NOMO-1 treated with DMSO at 0.1 percent for 48 hours (cell line): Measurements from ENCODE around the gene ASF1B.

Source experiments
- DNase-seq: peaks from one replicate; lab custom pipeline; 2025; ENCODE audit not compliant: unreplicated experiment; lab: John Stamatoyannopoulos, UW

The ASF1B gene

DNA sequence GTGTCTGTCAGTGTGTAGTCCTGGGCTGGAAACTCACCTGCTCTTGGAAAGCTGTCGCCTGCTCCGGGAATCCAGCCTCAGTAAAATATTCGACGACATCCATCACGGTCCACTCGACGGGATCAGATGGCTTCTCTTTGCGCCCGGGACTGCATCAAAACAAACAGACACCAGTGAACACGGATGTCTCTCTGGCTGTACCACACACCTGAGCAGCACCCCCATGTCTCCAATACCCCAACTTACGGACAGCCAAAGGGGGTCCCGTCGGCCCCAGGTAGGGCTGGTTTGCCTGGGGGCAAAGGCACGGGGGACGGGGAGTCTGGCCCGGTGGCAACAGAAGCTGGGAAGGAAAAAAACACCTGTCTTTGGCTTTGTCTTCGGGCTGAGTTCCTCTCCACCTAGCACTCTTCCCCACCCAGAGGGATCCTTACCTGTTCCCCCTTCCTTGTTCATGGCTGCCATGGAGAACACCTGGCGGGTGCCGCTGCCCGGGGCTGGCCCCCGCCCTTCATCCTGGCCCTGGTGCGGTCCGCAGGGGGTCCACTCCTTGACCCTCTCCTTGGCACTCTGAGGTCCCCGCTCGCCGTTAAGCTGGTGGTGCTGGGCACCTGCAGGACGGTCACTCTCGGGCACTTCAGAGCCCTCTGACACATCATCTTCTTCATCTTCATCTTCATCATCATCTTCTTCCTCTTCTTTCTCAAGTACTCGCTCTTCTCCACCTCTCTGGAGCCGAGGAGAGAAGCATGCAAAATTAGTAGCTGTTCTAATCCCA lies 47.6 kb downstream of the ASF1B start:
- DNase-seq = no peak

GRCh38 chr19:14086098-14086497 lies 50.3 kb downstream of the ASF1B start:
- no peak for DNase-seq

DNA sequence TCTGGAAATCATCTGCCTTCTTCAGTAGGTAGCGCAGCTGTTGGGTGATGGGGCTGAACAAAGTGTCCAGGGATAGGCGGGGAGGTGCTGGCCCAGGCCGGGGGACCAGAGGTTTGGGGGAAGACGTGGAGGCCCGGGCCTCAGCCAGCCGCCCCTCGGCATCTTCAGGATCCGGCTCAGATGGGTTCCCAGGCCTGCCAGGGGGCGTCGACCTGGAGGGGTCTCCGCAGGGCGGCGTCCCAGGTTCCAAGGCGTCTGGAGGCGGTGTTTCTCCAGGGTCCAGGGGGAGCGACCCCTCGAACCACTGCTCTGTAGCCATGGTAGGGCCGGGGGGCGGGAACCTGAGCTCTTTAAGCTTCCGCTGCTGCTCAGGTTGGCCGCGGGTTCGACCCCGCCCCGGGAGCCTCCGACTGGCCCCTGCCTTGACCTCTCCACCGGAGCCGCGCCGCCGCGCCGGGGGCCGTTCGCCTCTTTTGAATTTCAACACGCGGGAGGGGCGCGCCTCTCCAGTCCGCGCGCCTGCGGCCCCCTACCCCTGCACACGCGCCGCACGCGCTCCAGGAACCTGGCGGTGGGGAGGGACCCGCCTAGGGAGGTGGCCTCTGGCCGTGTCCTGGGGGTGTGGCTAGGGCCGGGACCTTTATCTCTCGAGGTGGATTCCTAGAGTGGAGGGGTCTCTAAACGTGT lies 50.9 kb downstream of the ASF1B start, which contains the start of gene C19orf67:
Gene C19orf67, minus strand, starts transcription at position 475 of the 687 bp plus-strand sequence. Its CDS starts 156 bp downstream, at position 319.
- no peak for DNase-seq

- DNase-seq = no peak
These were observed 53.8 kb downstream of the ASF1B start for GRCh38 chr19:14082675-14082960.

DNA sequence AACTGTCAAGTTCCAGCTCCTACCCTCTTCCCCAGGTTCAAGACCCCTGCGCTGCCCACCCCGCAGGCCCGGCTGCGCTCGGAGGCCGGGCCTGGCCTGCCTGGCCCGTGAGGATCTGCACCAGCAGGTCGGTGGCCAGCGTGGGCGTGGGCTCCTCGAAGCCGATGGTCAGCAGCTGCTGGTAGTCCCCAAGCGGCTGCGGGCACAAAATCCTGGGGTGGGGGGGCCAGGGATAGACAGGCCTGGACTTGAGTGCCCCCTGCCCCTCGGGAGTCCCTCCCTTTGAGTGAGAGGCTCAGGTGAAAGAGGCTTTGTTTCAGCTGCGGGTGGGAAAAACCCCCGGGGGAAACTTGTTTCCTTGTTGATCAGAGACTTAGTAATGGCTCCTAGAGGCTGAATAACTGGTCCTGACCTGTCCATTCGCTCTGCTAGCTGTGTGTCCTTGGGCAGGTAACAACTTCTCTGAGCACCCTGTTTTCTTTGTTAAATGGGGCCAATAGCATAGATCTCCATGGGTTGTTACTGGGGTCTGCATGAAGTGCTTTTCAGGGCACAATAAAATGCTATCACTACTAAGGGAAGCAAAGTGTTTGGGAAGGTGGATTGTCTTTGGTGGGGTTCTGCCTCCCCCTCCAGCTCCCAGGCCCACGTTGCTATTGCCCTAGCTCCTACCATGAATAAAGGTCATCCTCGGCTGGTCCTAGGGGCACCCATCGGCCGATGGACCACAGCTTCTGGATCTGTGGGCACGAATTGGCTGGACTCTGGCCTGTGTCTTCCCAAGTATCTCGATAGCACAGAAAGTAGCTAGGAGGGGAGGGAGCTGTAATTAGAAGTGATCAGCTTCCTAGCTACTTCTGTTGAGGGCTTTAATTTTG lies 54.4 kb downstream of the ASF1B start:
- no peak for DNase-seq

DNA sequence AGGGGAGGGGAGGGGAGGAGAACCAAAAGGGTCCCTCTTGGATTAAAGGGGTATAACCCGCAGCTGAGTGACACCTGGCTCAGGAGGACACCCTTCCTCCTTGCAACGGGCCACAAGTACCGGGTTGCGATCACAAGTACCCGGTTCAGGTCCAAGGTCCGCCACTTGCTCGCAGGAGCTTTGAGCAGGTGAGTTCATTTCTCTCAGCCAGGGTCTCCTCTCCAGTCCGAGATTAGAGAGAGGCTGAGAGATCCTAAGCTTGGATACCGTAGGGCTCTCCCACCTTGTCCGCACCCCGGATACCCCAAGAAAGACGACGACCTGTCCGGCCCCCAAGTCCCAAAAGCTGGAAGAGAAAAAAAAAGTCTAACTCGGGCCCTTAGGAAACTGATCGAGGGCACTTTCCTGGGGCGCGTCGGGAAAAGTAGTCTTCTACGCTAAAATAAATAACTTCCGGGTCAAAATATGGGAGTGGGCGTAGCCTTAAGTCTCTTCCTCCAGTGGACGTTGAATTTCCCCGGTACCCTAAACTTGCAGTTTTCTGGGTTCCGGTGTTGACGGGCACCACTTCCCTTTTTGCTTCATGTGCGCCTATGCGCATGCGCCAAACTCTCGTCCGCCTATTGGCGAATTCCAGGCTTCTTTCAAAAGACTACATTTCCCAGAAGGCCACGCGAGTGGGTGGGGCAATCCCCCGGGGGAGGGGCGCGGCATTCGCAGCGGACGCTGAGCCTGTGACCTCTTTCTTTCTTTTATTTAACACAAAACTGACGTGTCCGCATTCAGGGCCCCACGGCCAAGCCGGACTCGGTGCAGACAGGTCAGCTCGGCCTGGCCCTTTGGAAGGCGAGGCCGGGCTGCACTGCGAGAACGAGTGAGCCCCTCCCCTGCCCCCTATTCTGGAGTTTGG lies 55.2 kb downstream of the ASF1B start:
- DNase-seq = peak; percentile 99

DNA sequence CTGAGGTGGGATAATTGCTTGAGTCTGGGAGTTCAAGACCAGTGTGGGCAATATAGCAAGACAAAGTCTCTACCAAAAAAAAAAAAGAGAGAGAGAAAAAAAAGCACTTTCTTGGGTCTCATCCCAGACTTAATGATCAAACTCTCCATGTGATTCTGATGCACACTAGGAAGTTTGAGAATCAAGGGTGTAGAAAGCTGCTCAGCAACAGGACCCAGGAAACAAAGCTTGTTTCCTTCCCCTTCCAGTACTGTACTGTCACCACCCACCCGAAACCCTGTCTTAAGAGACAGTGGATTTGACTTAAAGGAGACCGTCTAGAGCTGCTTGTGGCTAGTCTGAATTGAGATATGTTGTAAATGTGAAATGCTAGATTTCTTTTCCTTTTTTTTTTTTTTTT lies 58.0 kb downstream of the ASF1B start:
- DNase-seq = no peak

DNA sequence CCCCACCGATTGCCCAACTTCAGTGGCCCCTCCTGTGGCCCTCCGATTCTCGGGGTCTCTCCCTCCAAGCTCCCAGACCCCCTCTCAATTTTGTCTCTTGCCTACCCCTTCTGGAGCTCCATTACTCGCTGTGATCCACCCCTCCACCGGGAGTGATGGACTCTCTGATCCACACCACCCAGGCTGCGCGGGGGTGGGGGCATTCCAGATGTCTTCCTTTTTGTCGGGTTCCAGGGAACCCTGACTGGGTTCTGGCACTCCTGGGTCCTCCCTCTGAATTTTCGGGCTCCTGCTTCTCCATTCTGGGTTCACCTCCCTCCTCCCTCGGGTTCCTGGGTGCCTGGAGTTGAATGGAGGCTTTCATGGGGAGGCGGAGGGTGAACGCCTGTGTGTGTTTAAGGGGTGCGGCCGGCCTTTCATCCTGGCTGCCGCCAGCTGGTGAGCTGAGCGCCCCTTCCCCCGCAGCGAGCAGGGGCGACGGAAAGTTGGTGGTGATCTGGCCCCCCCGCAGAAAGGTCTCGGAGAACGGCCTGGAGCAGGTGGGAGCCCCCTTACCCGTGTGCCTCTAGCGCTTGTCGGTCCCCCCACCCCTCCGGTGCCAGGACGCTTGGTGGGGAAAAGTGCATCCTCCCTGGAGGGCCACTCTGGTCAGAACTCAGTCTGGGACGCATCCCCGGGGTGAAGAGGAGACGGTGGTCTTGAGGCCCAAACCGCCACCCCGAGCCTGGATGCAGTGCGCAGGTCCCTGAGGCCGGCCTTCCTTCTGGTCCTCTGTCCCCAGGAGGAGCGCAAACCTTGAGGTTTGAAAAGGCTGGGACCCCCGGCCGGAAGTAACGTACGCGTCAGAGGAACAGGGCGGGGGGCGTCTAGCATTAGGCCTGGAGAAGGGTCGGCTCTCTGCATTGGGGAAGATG lies 62.2 kb downstream of the ASF1B start:
- no peak for DNase-seq

DNA sequence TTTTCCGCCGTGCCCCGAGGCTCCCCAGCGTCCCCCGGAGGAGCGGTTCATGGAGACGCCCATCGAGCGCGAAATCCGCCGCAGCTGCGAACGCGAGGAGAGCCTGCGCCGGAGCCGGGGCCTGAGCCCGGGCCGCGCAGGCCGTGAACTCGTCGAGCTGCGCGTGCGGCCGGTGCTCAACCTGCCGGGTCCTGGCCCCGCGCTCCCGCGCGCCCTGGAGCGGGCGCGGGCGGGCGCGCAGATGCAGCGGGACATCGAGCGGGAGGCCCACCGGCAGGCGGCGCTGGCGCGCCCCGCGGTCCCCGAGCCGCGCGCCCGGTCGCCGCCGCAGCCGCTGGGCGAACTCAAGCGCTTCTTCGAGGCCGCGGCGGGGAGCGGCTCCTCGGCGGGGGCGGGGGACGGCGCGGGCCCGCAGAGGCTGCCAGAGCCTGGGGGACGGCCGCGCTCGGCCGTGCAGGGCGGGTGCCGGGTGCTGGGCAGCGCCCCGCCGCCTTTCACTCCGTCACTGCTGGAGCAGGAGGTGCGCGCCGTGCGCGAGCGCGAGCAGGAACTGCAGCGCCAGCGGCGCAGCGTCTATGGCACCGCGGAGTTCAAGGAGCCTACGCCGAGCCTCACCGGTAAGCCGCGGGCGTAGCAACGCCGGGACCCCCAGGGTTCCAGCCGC lies 63.0 kb downstream of the ASF1B start:
- DNase-seq = peak; percentile 68

DNA sequence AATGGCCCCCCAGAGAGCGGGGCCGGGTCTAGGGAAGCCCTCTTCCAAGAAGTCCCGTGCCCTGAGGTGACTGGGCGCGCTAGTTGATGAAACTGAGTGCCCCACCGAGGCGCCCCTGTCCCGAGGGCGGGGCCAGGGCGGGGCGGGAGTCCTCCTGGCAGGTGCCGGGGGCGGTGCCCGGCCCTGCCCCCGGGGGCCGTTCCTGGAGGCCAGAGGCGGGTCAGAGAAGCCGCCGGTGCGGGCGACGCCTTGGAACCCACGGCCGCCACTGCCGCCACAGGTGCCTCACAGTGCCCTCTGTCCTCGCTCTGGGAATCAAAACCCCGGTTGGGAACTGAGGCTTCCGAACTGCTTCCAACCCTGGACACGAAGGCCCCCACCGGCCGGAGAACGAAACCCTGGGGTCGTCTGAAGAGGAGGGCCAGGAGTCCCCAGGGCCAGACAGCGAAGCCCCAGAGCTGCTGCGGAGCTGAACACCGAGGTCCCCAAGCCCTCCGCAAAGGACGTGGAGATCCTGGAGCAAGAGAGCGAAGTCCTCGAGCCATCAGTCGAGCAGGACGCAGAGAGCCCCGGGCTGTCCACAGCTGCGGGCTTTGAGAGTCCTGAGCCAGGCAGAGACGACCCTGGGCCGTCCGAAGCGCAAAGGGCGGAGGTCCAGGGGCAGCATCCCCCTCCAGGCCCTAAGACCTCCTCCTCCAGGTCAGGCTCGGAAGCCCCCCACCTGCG lies 63.7 kb downstream of the ASF1B start, which contains the start of gene MISP3:
Gene MISP3, plus strand, starts transcription at position 252 of the 726 bp plus-strand sequence. CDS start 524 bp downstream, outside the sequence.
- DNase-seq = no peak

- no peak for DNase-seq
These were observed 65.9 kb downstream of the ASF1B start for GRCh38 chr19:14070268-14071050.
